Hematopoietic multipotent progenitor cell treated with erythropoietin and hydrocortisone succinate and interleukin-3 and kit ligand, for 15 days (in vitro differentiated cells): Measurements from ENCODE around the gene HNRNPLL.
A peak's percentile ranks its signal among the peaks of the same experiment; 100 is the strongest.

Source experiments
- DNase-seq: peaks from one replicate; pipeline ENCODE4 v3.0.0-alpha.2; 2015; ENCODE audit warnings: low spot score

Gene HNRNPLL

GRCh38 chr2:38527338-38528007 lies 75.3 kb downstream of the HNRNPLL start:
- DNase-seq: no peak

GRCh38 chr2:38526195-38526594 lies 76.5 kb downstream of the HNRNPLL start:
- no peak for DNase-seq

GRCh38 chr2:38524580-38524979 lies 78.1 kb downstream of the HNRNPLL start:
- no peak for DNase-seq

GRCh38 chr2:38523728-38524437 lies 78.8 kb downstream of the HNRNPLL start:
- DNase-seq: no peak

GRCh38 chr2:38522754-38523349 lies 79.9 kb downstream of the HNRNPLL start:
- no peak for DNase-seq

GRCh38 chr2:38521835-38522234 lies 80.9 kb downstream of the HNRNPLL start:
- no peak for DNase-seq

GRCh38 chr2:38517284-38517683 lies 85.4 kb downstream of the HNRNPLL start:
- DNase-seq: no peak

GRCh38 chr2:38516526-38516925 lies 86.2 kb downstream of the HNRNPLL start:
- no peak for DNase-seq

- DNase-seq: no peak
These were observed 86.6 kb downstream of the HNRNPLL start for GRCh38 chr2:38516122-38516521.

- DNase-seq: peak; percentile 12
These were observed 87.3 kb downstream of the HNRNPLL start for GRCh38 chr2:38515155-38516074.

GRCh38 chr2:38514603-38515154 lies 88.0 kb downstream of the HNRNPLL start:
- DNase-seq: no peak

- DNase-seq: no peak
These were observed 90.5 kb downstream of the HNRNPLL start for GRCh38 chr2:38512211-38512610.
